A549 (cell line): ENCODE results near the gene MICU2. TPM values are rescaled to one million over a fixed set of nuclear protein-coding genes. Genes with fewer than 3 reads are reported as not detected.

Experiments
- CHD2 ChIP-seq: fragments of 150-350 bp; IDR thresholded peaks from 2 replicates; pipeline ENCODE4 v1.6.1; 2014; ENCODE audit warnings: low read length; ENCODE audit not compliant: partially characterized antibody
- CHD4 ChIP-seq: fragments of 200-600 bp; sonication (generic); IDR thresholded peaks from 2 replicates; pipeline ENCODE4 v1.6.1; 2016; ENCODE audit warnings: antibody characterized with exemption, mild to moderate bottlenecking, borderline replicate concordance
- ESRRA ChIP-seq: fragments of 150-350 bp; IDR thresholded peaks from 2 replicates; pipeline ENCODE4 v1.6.1; 2014; ENCODE audit warnings: mild to moderate bottlenecking, low read length, borderline replicate concordance
- FOSL2 ChIP-seq, 2 experiments: fragments of 450-650 bp in 1 of 2; fragments of >200 bp in 1 of 2; sonication (Bioruptor Twin) in 1 of 2; formaldehyde crosslinking; IDR thresholded peaks; 2 replicates each; pipeline versions ENCODE4 v1.5.0 to v1.6.1; 2016 to 2020; ENCODE audit warnings: mild to moderate bottlenecking in 1 of 2, moderate library complexity in 1 of 2
- FOXS1 ChIP-seq: fragments of 250-450 bp; sonication (Bioruptor Pico); IDR thresholded peaks from 2 replicates; pipeline ENCODE4 v1.5.0; 2020; ENCODE audit warnings: mild to moderate bottlenecking, moderate library complexity
- GATA3 ChIP-seq: IDR thresholded peaks from 2 replicates; pipeline ENCODE4 v1.6.1; 2012; ENCODE audit warnings: borderline replicate concordance
- HOXA7 ChIP-seq: fragments of 250-450 bp; sonication (Bioruptor Pico); IDR thresholded peaks from 2 replicates; pipeline ENCODE4 v1.5.0; 2020; ENCODE audit warnings: mild to moderate bottlenecking, moderate library complexity
- HOXB5 ChIP-seq: fragments of 250-450 bp; sonication (Bioruptor Pico); IDR thresholded peaks from 2 replicates; pipeline ENCODE4 v1.5.0; 2020; ENCODE audit warnings: mild to moderate bottlenecking, moderate library complexity
- JUN ChIP-seq, 2 experiments: fragments of >200 bp; sonication (Bioruptor Twin); formaldehyde crosslinking; IDR thresholded peaks; 2 replicates in 1 of 2; 3 replicates in 1 of 2; pipeline ENCODE4 v1.6.1; 2016 to 2017
- JUNB ChIP-seq: fragments of >200 bp; sonication (Bioruptor Twin); formaldehyde crosslinking; IDR thresholded peaks from 2 replicates; pipeline ENCODE4 v1.6.1; 2016
- KDM5A ChIP-seq: fragments of 200-600 bp; sonication (generic); IDR thresholded peaks from 2 replicates; pipeline ENCODE4 v1.6.1; 2016; ENCODE audit warnings: antibody characterized with exemption, mild to moderate bottlenecking
- MAZ ChIP-seq: fragments of 150-350 bp; IDR thresholded peaks from 2 replicates; pipeline ENCODE4 v1.6.1; 2014; ENCODE audit warnings: antibody characterized with exemption, low read depth, low read length, borderline replicate concordance
- MYC ChIP-seq: IDR thresholded peaks from 2 replicates; pipeline ENCODE4 v1.6.1; 2012; ENCODE audit warnings: mild to moderate bottlenecking, inconsistent platforms, low read length, improper control_type of control experiment, borderline replicate concordance
- NPAS2 ChIP-seq: fragments of 250-450 bp; sonication (Bioruptor Pico); IDR thresholded peaks from 2 replicates; pipeline ENCODE4 v1.8.0; 2022; ENCODE audit warnings: mild to moderate bottlenecking, moderate library complexity, borderline replicate concordance
- PHF8 ChIP-seq: fragments of 200-600 bp; sonication (generic); IDR thresholded peaks from 2 replicates; pipeline ENCODE4 v1.6.1; 2016; ENCODE audit warnings: low read depth, mild to moderate bottlenecking, antibody characterized with exemption, moderate library complexity, borderline replicate concordance
- POLR2A ChIP-seq: IDR thresholded peaks from 2 replicates; pipeline ENCODE4 v1.6.1; 2012; ENCODE audit warnings: mild to moderate bottlenecking, low read length
- RAD21 ChIP-seq, 2 experiments: fragments of >200 bp in 1 of 2; sonication (Bioruptor Twin) in 1 of 2; formaldehyde crosslinking in 1 of 2; IDR thresholded peaks in 1 of 2; conservative IDR thresholded peaks in 1 of 2; 2 replicates in 1 of 2; 3 replicates in 1 of 2; pipeline ENCODE4 v1.6.1; 2012 to 2018; ENCODE audit warnings: inconsistent platforms in 1 of 2
- RARB ChIP-seq: fragments of 250-450 bp; sonication (Bioruptor Pico); IDR thresholded peaks from 2 replicates; pipeline ENCODE4 v1.8.0; 2021; ENCODE audit warnings: mild to moderate bottlenecking, moderate library complexity
- RCOR1 ChIP-seq: fragments of 150-350 bp; IDR thresholded peaks from 2 replicates; pipeline ENCODE4 v1.6.1; 2014; ENCODE audit warnings: antibody characterized with exemption, low read length, low read depth
- RFX5 ChIP-seq: fragments of 450-650 bp; IDR thresholded peaks from 2 replicates; pipeline ENCODE4 v1.7.1; 2014; ENCODE audit warnings: antibody characterized with exemption, mild to moderate bottlenecking, moderate library complexity
- SMC3 ChIP-seq: fragments of >200 bp; sonication (Bioruptor Twin); formaldehyde crosslinking; IDR thresholded peaks from 3 replicates; pipeline ENCODE4 v1.6.1; 2018; ENCODE audit warnings: inconsistent platforms
- TFCP2L1 ChIP-seq: fragments of 250-450 bp; sonication (Bioruptor Pico); IDR thresholded peaks from 2 replicates; pipeline ENCODE4 v1.5.0; 2021; ENCODE audit warnings: mild to moderate bottlenecking
- TP53 ChIP-seq: fragments of 250-450 bp; sonication (Bioruptor Pico); IDR thresholded peaks from 2 replicates; pipeline ENCODE4 v1.5.0; 2021; ENCODE audit warnings: mild to moderate bottlenecking, moderate library complexity
- ZC3H11A ChIP-seq: fragments of 450-650 bp; IDR thresholded peaks from 2 replicates; pipeline ENCODE4 v1.6.1; 2014; ENCODE audit warnings: antibody characterized with exemption, mild to moderate bottlenecking
- ZNF302 ChIP-seq: fragments of 250-450 bp; sonication (Bioruptor Pico); IDR thresholded peaks from 2 replicates; pipeline ENCODE4 v1.9.0; 2021; ENCODE audit warnings: inconsistent platforms, mild to moderate bottlenecking, moderate library complexity
- polyA plus RNA-seq, 4 experiments: library from polyadenylated mRNA; depleted of rRNA in 3 of 4; stranded (reverse); fragments of >200 nt; fragmentation: RNase III in 1 of 4; extraction: RNeasy Plus Mini Kit Qiagen cat#74134 plus additional on column Dnase treatment in 1 of 4; gene quantifications; 2 replicates in 3 of 4; 3 replicates in 1 of 4; pipeline ENCODE4 v1.2.3, GENCODE V29; 2011 to 2017
- TF ChIP-seq, protein P1 (sequence below): fragments of 450-650 bp; IDR thresholded peaks from 2 replicates; pipeline ENCODE4 v1.6.1; 2014; ENCODE audit warnings: antibody characterized with exemption
- TF ChIP-seq, protein P2 (sequence below): fragments of >200 bp; sonication (Bioruptor Twin); formaldehyde crosslinking; IDR thresholded peaks from 3 replicates; pipeline ENCODE4 v1.6.1; 2016
- TF ChIP-seq, protein P3 (sequence below): fragments of >200 bp; sonication (Bioruptor Twin); formaldehyde crosslinking; IDR thresholded peaks from 3 replicates; pipeline ENCODE4 v1.5.1; 2016
- TF ChIP-seq, protein P4 (sequence below): IDR thresholded peaks from 2 replicates; pipeline ENCODE4 v1.6.1; 2012

The MICU2 gene
- polyA plus RNA-seq, 2 of the 4 experiments (the other 2 are of a cell fraction), result 24.7 to 42.6 TPM

DNA sequence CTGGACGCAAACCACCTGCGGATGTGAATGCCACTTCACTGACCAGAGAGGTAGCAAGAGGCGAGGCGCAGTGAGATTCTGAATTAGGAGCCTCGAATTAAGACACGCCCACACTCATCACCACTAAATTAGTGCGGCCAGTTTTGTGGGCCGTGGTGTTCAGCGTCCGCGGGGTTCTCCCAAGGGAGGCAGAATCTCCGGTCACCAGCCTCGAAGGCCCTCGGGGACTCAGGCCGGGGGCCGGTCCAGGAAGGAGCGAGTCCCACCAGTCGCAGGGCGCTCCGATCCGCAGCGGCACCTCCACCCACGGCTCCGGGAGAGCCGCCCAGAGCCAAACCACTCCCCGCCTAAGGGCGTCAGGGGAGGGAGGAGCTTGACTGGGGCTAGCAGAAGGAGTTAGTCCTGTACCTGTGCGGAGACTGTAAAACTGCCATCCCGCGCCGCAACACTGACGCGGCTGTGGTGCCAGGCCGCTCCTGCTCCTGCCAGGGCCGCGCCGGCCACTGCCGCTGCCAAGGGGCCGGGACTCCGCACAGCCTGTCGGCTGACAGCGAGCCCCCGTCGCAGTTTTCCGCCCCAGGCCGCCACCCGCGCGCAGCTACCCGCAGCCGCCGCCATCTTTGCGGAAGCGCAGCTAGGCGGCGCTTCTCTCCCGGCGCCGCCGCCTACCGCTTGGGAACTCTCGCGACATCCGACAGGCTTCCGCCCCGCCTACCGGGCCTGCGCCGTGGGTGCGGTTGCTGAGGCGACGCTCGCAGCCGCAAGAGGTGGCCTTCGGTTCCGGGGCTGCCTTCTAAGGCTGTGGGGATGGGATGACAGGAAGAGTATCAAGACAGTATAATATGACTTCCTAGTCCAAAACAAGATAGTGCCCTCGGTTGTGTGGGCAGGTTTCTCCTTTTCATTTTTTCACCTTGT is at the start of gene MICU2 (continued):
- no peak for TF ChIP-seq KDM5A
- TF ChIP-seq ZC3H11A, result no peak
- TF ChIP-seq JUNB, result no peak
- no peak for TF ChIP-seq ESRRA
- no peak for TF ChIP-seq HOXB5 (CRISPR knock-in tag)
- TF ChIP-seq GATA3, result peak; percentile 56; the same call in 1 of the 2 replicates
- no peak for TF ChIP-seq SMC3
- TF ChIP-seq RARB (CRISPR knock-in tag), result no peak
- TF ChIP-seq CHD2, result peak; percentile 92
- no peak for TF ChIP-seq RCOR1
- peak; percentile 97 for TF ChIP-seq PHF8
- no peak for TF ChIP-seq MAZ
- TF ChIP-seq TFCP2L1 (CRISPR knock-in tag), result no peak
- TF ChIP-seq TP53 (CRISPR knock-in tag), result no peak
- TF ChIP-seq, protein P1, sequence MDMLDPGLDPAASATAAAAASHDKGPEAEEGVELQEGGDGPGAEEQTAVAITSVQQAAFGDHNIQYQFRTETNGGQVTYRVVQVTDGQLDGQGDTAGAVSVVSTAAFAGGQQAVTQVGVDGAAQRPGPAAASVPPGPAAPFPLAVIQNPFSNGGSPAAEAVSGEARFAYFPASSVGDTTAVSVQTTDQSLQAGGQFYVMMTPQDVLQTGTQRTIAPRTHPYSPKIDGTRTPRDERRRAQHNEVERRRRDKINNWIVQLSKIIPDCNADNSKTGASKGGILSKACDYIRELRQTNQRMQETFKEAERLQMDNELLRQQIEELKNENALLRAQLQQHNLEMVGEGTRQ, result no peak
- TF ChIP-seq, protein P2, sequence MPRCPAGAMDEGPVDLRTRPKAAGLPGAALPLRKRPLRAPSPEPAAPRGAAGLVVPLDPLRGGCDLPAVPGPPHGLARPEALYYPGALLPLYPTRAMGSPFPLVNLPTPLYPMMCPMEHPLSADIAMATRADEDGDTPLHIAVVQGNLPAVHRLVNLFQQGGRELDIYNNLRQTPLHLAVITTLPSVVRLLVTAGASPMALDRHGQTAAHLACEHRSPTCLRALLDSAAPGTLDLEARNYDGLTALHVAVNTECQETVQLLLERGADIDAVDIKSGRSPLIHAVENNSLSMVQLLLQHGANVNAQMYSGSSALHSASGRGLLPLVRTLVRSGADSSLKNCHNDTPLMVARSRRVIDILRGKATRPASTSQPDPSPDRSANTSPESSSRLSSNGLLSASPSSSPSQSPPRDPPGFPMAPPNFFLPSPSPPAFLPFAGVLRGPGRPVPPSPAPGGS, result peak; percentile 80
- no peak for TF ChIP-seq CHD4
- no peak for TF ChIP-seq FOXS1 (CRISPR knock-in tag)
- peak; percentile 21; the same call in 1 of the 2 replicates for TF ChIP-seq MYC
- no peak for TF ChIP-seq NPAS2 (CRISPR knock-in tag)
- TF ChIP-seq RFX5, result no peak
- TF ChIP-seq RAD21 (conservative IDR thresholded peaks at IDR 0.05 in 1 of 2, IDR thresholded peaks at IDR 0.05 in 1 of 2), result no peak
- TF ChIP-seq, protein P3, sequence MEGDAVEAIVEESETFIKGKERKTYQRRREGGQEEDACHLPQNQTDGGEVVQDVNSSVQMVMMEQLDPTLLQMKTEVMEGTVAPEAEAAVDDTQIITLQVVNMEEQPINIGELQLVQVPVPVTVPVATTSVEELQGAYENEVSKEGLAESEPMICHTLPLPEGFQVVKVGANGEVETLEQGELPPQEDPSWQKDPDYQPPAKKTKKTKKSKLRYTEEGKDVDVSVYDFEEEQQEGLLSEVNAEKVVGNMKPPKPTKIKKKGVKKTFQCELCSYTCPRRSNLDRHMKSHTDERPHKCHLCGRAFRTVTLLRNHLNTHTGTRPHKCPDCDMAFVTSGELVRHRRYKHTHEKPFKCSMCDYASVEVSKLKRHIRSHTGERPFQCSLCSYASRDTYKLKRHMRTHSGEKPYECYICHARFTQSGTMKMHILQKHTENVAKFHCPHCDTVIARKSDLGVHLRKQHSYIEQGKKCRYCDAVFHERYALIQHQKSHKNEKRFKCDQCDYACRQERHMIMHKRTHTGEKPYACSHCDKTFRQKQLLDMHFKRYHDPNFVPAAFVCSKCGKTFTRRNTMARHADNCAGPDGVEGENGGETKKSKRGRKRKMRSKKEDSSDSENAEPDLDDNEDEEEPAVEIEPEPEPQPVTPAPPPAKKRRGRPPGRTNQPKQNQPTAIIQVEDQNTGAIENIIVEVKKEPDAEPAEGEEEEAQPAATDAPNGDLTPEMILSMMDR, result no peak
- no peak for TF ChIP-seq HOXA7 (CRISPR knock-in tag)
- TF ChIP-seq ZNF302, result no peak
- TF ChIP-seq FOSL2 (IDR thresholded peaks at IDR 0.05), result no peak
- TF ChIP-seq FOSL2 (CRISPR knock-in tag; IDR thresholded peaks at IDR 0.05), result no peak
- TF ChIP-seq, protein P4, sequence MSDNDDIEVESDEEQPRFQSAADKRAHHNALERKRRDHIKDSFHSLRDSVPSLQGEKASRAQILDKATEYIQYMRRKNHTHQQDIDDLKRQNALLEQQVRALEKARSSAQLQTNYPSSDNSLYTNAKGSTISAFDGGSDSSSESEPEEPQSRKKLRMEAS, result peak; percentile 73
- peak; percentile 79 for TF ChIP-seq POLR2A
- peak; percentile 95 for TF ChIP-seq JUN (IDR thresholded peaks at IDR 0.05)
- TF ChIP-seq, all 56 proteins: peak for 11
